H1 (cell line): ENCODE measurements around the gene DKK2. TPM values are rescaled to one million over a fixed set of nuclear protein-coding genes. Genes with fewer than 3 reads are reported as not detected.

Experiments used
- CTCF ChIA-PET: fragments of 300-600 bp; sonication (Branson Sonifier 250); formaldehyde crosslinking; loops from one replicate; lab custom pipeline; 2021; ENCODE audit not compliant: partially characterized antibody; lab: Charles Lee
- POLR2A ChIA-PET: fragments of 300-600 bp; sonication (Branson Sonifier 250); formaldehyde crosslinking; loops from one replicate; lab custom pipeline; 2021; ENCODE audit warnings: inconsistent platforms; ENCODE audit not compliant: partially characterized antibody; lab: Charles Lee
- DNase-seq, 2 experiments: peaks; one replicate each; pipeline versions ENCODE4 v3.0.0 to v3.0.0-alpha.2; 2010 to 2022; ENCODE audit warnings: low spot score in 2 of 2, low read depth in 1 of 2, mixed read lengths in 1 of 2
- FAIRE-seq: peaks from 2 replicates; lab custom pipeline; 2011; peaks lifted over from hg19 to GRCh38; lab: Jason Lieb, UNC
- H2AFZ ChIP-seq: 2 replicates; pipeline ENCODE4 v1.8.1; 2012; ENCODE audit warnings: low read length, inconsistent platforms
- H2AK5ac ChIP-seq: 2 replicates; pipeline ENCODE4 v1.6.1; 2013; ENCODE audit warnings: low read depth, low read length
- H2BK120ac ChIP-seq: replicated peaks from 2 replicates; pipeline ENCODE3; 2013; ENCODE audit warnings: low read depth, low read length, inconsistent platforms
- H2BK12ac ChIP-seq: 2 replicates; pipeline ENCODE4 v1.6.1; 2013; ENCODE audit warnings: low read depth, low read length
- H2BK15ac ChIP-seq: 2 replicates; pipeline ENCODE4 v1.6.1; 2013; ENCODE audit warnings: low read length
- H2BK20ac ChIP-seq: 2 replicates; pipeline ENCODE4 v1.6.1; 2013; ENCODE audit warnings: low read length
- H2BK5ac ChIP-seq: 2 replicates; pipeline ENCODE4 v1.6.1; 2013; ENCODE audit warnings: low read depth, low read length
- H3K14ac ChIP-seq: 2 replicates; pipeline ENCODE4 v1.6.1; 2013; ENCODE audit warnings: inconsistent platforms; ENCODE audit not compliant: insufficient read length
- H3K18ac ChIP-seq: 2 replicates; pipeline ENCODE4 v1.6.1; 2013; ENCODE audit warnings: low read length; ENCODE audit errors: extremely low read depth
- H3K23ac ChIP-seq: 2 replicates; pipeline ENCODE4 v1.6.1; 2013; ENCODE audit warnings: inconsistent platforms; ENCODE audit not compliant: insufficient read length
- H3K23me2 ChIP-seq: 2 replicates; pipeline ENCODE4 v1.6.1; 2013; ENCODE audit warnings: low read depth, low read length
- H3K27ac ChIP-seq: 2 replicates; pipeline ENCODE4 v1.6.1; 2011; ENCODE audit warnings: low read depth, low read length, inconsistent platforms
- H3K27me3 ChIP-seq, 4 experiments: replicated peaks in 1 of 4; 1 replicate in 1 of 4; 2 replicates in 3 of 4; pipeline versions ENCODE4 v1.6.1 to v1.8.1; 2011 to 2013; ENCODE audit warnings: low read length in 3 of 4, mild to moderate bottlenecking in 3 of 4, inconsistent platforms in 2 of 4, mixed read lengths in 2 of 4, moderate library complexity in 1 of 4; ENCODE audit not compliant: control insufficient read depth in 3 of 4, insufficient read depth in 3 of 4; ENCODE audit errors: extremely low read depth in 1 of 4
- H3K36me3 ChIP-seq, 4 experiments: 2 replicates each; pipeline versions ENCODE4 v1.6.1 to v1.8.1; 2011 to 2013; ENCODE audit warnings: mild to moderate bottlenecking in 4 of 4, low read length in 3 of 4, moderate library complexity in 2 of 4, control low read depth in 1 of 4, inconsistent platforms in 1 of 4; ENCODE audit not compliant: insufficient read depth in 4 of 4, control insufficient read depth in 2 of 4
- H3K4ac ChIP-seq: replicated peaks from 2 replicates; pipeline ENCODE3; 2013; ENCODE audit warnings: low read length, low read depth, mixed read lengths, inconsistent platforms; ENCODE audit not compliant: insufficient read length
- H3K4me1 ChIP-seq, 4 experiments: replicated peaks in 1 of 4; 1 replicate in 1 of 4; 2 replicates in 3 of 4; pipeline versions ENCODE4 v1.6.1 to v1.8.1; 2011 to 2013; ENCODE audit warnings: low read length in 3 of 4, inconsistent platforms in 2 of 4, mixed read lengths in 1 of 4; ENCODE audit not compliant: insufficient read depth in 4 of 4, control insufficient read depth in 3 of 4
- H3K4me2 ChIP-seq, 2 experiments: 2 replicates each; pipeline versions ENCODE4 v1.6.1 to v1.8.1; 2011 to 2013; ENCODE audit warnings: low read depth in 2 of 2, low read length in 2 of 2, control low read depth in 1 of 2, inconsistent platforms in 1 of 2, mild to moderate bottlenecking in 1 of 2; ENCODE audit not compliant: insufficient read depth in 1 of 2
- H3K4me3 ChIP-seq, 4 experiments: fragments of 200-600, 300-600 bp in 1 of 4; sonication (generic), shearing (Covaris generic), sonication (Bioruptor Twin) in 1 of 4; 2 replicates each; pipeline versions ENCODE4 v1.5.1 to v1.8.1; 2011 to 2016; ENCODE audit warnings: low read length in 4 of 4, low read depth in 3 of 4, control low read depth in 2 of 4, inconsistent platforms in 2 of 4, mild to moderate bottlenecking in 2 of 4, mixed read lengths in 1 of 4, moderate library complexity in 1 of 4; ENCODE audit not compliant: insufficient read depth in 2 of 4; ENCODE audit errors: extremely low read depth in 1 of 4
- H3K56ac ChIP-seq: replicated peaks from 2 replicates; pipeline ENCODE3; 2013; ENCODE audit warnings: low read depth, mild to moderate bottlenecking, mixed read lengths, low read length, inconsistent platforms; ENCODE audit not compliant: insufficient read length
- H3K79me1 ChIP-seq: 2 replicates; pipeline ENCODE4 v1.6.1; 2013; ENCODE audit warnings: low read depth, low read length, control low read depth
- H3K79me2 ChIP-seq, 2 experiments: 2 replicates each; pipeline versions ENCODE4 v1.6.1 to v1.8.1; 2012 to 2013; ENCODE audit warnings: low read length in 2 of 2, mild to moderate bottlenecking in 2 of 2, inconsistent platforms in 1 of 2; ENCODE audit not compliant: insufficient read depth in 2 of 2, control insufficient read depth in 1 of 2
- H3K9ac ChIP-seq, 4 experiments: replicated peaks in 1 of 4; 1 replicate in 1 of 4; 2 replicates in 3 of 4; pipeline versions ENCODE4 v1.6.1 to v1.8.1; 2011 to 2013; ENCODE audit warnings: low read depth in 3 of 4, low read length in 3 of 4, control low read depth in 2 of 4, mild to moderate bottlenecking in 2 of 4, moderate library complexity in 2 of 4, inconsistent platforms in 1 of 4; ENCODE audit errors: extremely low read depth in 1 of 4
- H3K9me3 ChIP-seq, 2 experiments: 2 replicates each; pipeline versions ENCODE4 v1.6.1 to v1.8.1; 2012 to 2013; ENCODE audit warnings: mild to moderate bottlenecking in 2 of 2, moderate library complexity in 2 of 2, control low read depth in 1 of 2, inconsistent platforms in 1 of 2, low read depth in 1 of 2, low read length in 1 of 2, mixed read lengths in 1 of 2; ENCODE audit not compliant: insufficient read depth in 2 of 2
- H4K20me1 ChIP-seq, 2 experiments: replicated peaks in 1 of 2; 2 replicates each; pipeline versions ENCODE3 to v1.8.1; 2011 to 2013; ENCODE audit warnings: inconsistent platforms in 2 of 2, low read length in 2 of 2, mild to moderate bottlenecking in 1 of 2; ENCODE audit not compliant: insufficient read depth in 2 of 2, control insufficient read depth in 1 of 2
- H4K5ac ChIP-seq: 2 replicates; pipeline ENCODE4 v1.6.1; 2013; ENCODE audit warnings: low read length, low read depth, mixed read lengths, inconsistent platforms; ENCODE audit not compliant: insufficient read length
- H4K8ac ChIP-seq: 2 replicates; pipeline ENCODE4 v1.8.0; 2013; ENCODE audit warnings: mild to moderate bottlenecking, moderate library complexity, low read length, inconsistent platforms; ENCODE audit not compliant: insufficient read depth; ENCODE audit errors: extremely low read depth
- H4K91ac ChIP-seq: replicated peaks from 2 replicates; pipeline ENCODE3; 2013; ENCODE audit warnings: low read length, mixed read lengths, inconsistent platforms; ENCODE audit not compliant: insufficient read length
- ASH2L ChIP-seq: fragments of 200-600, 300-600 bp; sonication (generic); IDR thresholded peaks from one replicate; pipeline ENCODE4 v1.7.1; 2017; ENCODE audit warnings: low read length
- ATF3 ChIP-seq: IDR thresholded peaks from 2 replicates; pipeline ENCODE4 v1.6.1; 2011; ENCODE audit warnings: low read depth, mild to moderate bottlenecking, low read length; ENCODE audit not compliant: insufficient read depth
- CBX8 ChIP-seq: fragments of 300-800, 300-1000 bp; sonication (generic); IDR thresholded peaks from 2 replicates; pipeline ENCODE4 v1.7.1; 2016; ENCODE audit warnings: low read depth, low read length, borderline replicate concordance
- E2F6 ChIP-seq: IDR thresholded peaks from 2 replicates; pipeline ENCODE4 v1.6.1; 2012; ENCODE audit warnings: inconsistent platforms
- EP300 ChIP-seq, 2 experiments: IDR thresholded peaks; 1 replicate in 1 of 2; 2 replicates in 1 of 2; pipeline ENCODE4 v1.6.1; 2011 to 2012; ENCODE audit warnings: low read depth in 2 of 2, low read length in 2 of 2, mild to moderate bottlenecking in 2 of 2, borderline replicate concordance in 1 of 2, inconsistent platforms in 1 of 2, moderate library complexity in 1 of 2
- MAFK ChIP-seq: IDR thresholded peaks from 2 replicates; pipeline ENCODE4 v1.6.1; 2012; ENCODE audit warnings: low read depth, mild to moderate bottlenecking, improper control_type of control experiment, low read length
- RBBP5 ChIP-seq: IDR thresholded peaks from 2 replicates; pipeline ENCODE4 v1.7.1; 2012; ENCODE audit warnings: low read depth, mild to moderate bottlenecking, inconsistent platforms, low read length, moderate library complexity, borderline replicate concordance
- SP2 ChIP-seq: IDR thresholded peaks from 2 replicates; pipeline ENCODE4 v1.6.1; 2012; ENCODE audit warnings: mild to moderate bottlenecking, low read length, inconsistent platforms
- YY1 ChIP-seq: IDR thresholded peaks from 2 replicates; pipeline ENCODE4 v1.6.1; 2011; ENCODE audit warnings: low read depth, mild to moderate bottlenecking, low read length
- WGBS, 2 experiments: shearing (Covaris generic) in 1 of 2; methylation state at CpG; one replicate each; pipeline versions ENCODE4 v1.1.6 to v1.1.7; 2013 to 2015; ENCODE audit warnings: low lambda C conversion rate in 2 of 2, mixed read lengths in 2 of 2, inconsistent platforms in 1 of 2, low coverage in 1 of 2, missing lambda C conversion rate in 1 of 2; ENCODE audit not compliant: insufficient replicate concordance in 2 of 2, insufficient coverage in 1 of 2, insufficient read length in 1 of 2; ENCODE audit errors: extremely low coverage in 1 of 2, missing lambda C conversion rate in 1 of 2; 5-methylcytosine and 5-hydroxymethylcytosine counted together
- polyA plus RNA-seq, 7 experiments: library from polyadenylated mRNA; depleted of rRNA in 3 of 7; stranded (reverse) in 5 of 7; unstranded in 2 of 7; fragments of >200 nt in 5 of 7; fragments of 200-250 nt in 2 of 7; gene quantifications; 1 replicate in 5 of 7; 2 replicates in 1 of 7; 4 replicates in 1 of 7; pipeline versions ENCODE4 v1.2.1 to v1.2.3, GENCODE V29; 2011 to 2013; ENCODE audit warnings: missing spikeins in 2 of 7, mixed read lengths in 2 of 7
- total RNA-seq: library from RNA; stranded (reverse); fragmentation: NEBNext Ultra II Directional; extraction: Animal tissue kit (Norgen Biotek cat#: 25700); gene quantifications from 2 replicates; pipeline ENCODE4 v1.2.1, GENCODE V29; 2021
- TF ChIP-seq, protein P1 (sequence below): IDR thresholded peaks from 2 replicates; pipeline ENCODE4 v1.6.1; 2012; ENCODE audit warnings: inconsistent platforms
- TF ChIP-seq, protein P2 (sequence below): IDR thresholded peaks from 2 replicates; pipeline ENCODE4 v1.6.1; 2012; ENCODE audit warnings: low read length, inconsistent platforms

Gene DKK2
- total and polyA plus RNA-seq, 2 of the 8 experiments (the other 6 are each of a cell fraction or from before 2014, with no cell fraction given) = 0.09 to 0.13 TPM

DNA sequence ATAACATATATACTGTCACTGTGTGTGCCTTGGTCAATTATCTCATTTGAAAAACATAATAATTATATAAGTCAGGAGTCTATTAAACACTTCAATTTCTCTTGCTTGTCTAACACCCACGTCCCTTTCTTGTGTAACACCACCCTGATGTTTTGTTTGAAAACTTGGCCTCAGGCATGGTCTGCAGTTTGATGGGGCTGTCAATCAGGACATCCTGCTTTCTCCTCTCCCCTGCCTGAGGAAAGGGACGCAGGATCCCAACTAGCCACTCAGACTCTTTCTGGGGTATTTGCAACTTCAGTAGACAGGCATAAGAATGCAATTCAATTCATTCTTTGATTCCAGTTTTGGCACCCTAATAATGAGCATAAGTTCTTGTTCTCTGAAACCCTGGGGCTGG, 48.8 kb downstream of the DKK2 start:
- no peak overlapping the region for H2BK12ac ChIP-seq
- TF ChIP-seq E2F6 = no peak
- no peak for TF ChIP-seq RBBP5
- no peak for TF ChIP-seq SP2
- no peak for TF ChIP-seq EP300 (IDR thresholded peaks at IDR 0.05; ENCODE audit: borderline replicate concordance in 1 of 2, low read depth in 2 of 2, low read length in 2 of 2)
- no peak for TF ChIP-seq CBX8
- TF ChIP-seq, protein P1, sequence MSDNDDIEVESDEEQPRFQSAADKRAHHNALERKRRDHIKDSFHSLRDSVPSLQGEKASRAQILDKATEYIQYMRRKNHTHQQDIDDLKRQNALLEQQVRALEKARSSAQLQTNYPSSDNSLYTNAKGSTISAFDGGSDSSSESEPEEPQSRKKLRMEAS = no peak
- no peak for TF ChIP-seq YY1
- TF ChIP-seq, protein P2, sequence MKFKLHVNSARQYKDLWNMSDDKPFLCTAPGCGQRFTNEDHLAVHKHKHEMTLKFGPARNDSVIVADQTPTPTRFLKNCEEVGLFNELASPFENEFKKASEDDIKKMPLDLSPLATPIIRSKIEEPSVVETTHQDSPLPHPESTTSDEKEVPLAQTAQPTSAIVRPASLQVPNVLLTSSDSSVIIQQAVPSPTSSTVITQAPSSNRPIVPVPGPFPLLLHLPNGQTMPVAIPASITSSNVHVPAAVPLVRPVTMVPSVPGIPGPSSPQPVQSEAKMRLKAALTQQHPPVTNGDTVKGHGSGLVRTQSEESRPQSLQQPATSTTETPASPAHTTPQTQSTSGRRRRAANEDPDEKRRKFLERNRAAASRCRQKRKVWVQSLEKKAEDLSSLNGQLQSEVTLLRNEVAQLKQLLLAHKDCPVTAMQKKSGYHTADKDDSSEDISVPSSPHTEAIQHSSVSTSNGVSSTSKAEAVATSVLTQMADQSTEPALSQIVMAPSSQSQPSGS = no peak
- TF ChIP-seq ASH2L = no peak
- no peak for TF ChIP-seq ATF3
- no peak for TF ChIP-seq MAFK

More for the DNA sequence above, 48.8 kb downstream of the DKK2 start:
- FAIRE-seq (no peak), DNase-seq (no peak)
- Histone ChIP-seq H3K18ac (no peak overlapping the region), H3K4me1 (no peaks in the 10 kb centered on the region; a peak in 1 of 7 replicates), H3K9ac (no peak overlapping the region), H3K79me1 (no peaks in the 10 kb centered on the region), H4K5ac (no peak overlapping the region), H3K9me3 (no peaks in the 10 kb centered on the region), H2BK20ac (no peak overlapping the region), H2AFZ (no peak overlapping the region), H3K4me3 (no peak overlapping the region), H3K4me2 (no peak overlapping the region), H4K91ac (no peak overlapping the region), H4K20me1 (no peaks in the 10 kb centered on the region), H3K23me2 (no peaks in the 10 kb centered on the region; the same call in 1 of the 2 replicates), H3K56ac (no peak overlapping the region), H3K27ac (no peak overlapping the region), H2BK120ac (no peak overlapping the region), H3K23ac (no peak overlapping the region), H2BK15ac (no peak overlapping the region), H3K14ac (no peak overlapping the region), H3K36me3 (no peaks in the 10 kb centered on the region), H3K79me2 (no peaks in the 10 kb centered on the region), H2AK5ac (no peak overlapping the region), H2BK5ac (no peak overlapping the region), H4K8ac (no peak overlapping the region), H3K27me3 (no peaks in the 10 kb centered on the region), H3K4ac (no peak overlapping the region)
- POLR2A ChIA-PET = no interaction called here
- CTCF ChIA-PET = interaction anchor here (0.6 to 1.0 kb wide), 2 partner anchors 196 to 391 kb away, joined by 3 read pairs; no protein-coding TSS in a partner anchor
- WGBS, 2 experiments = 84% methylated on average over 2 of the region's 2 CpGs; no CpG with 5 or more reads in 1 of the 2 experiments
